Cardiac muscle cell (in vitro differentiated cells and primary cell): ENCODE measurements around the gene PEG3. TPM values are rescaled to one million over a fixed set of nuclear protein-coding genes. Genes with fewer than 3 reads are reported as not detected.

ENCODE experiments used
- DNase-seq, 2 donors: peaks; one replicate each; pipeline versions ENCODE4 v3.0.0 to v3.0.0-alpha.2; 2010 to 2017; ENCODE audit warnings: low read depth in 1 of 2, low spot score in 1 of 2
- H3K27ac ChIP-seq: fragments of 200-600 bp; sonication (generic); 2 replicates; pipeline ENCODE4 v1.5.1; 2016
- H3K27me3 ChIP-seq: fragments of 200-600 bp; sonication (generic); 2 replicates; pipeline ENCODE4 v1.6.0; 2016; ENCODE audit warnings: control low read depth
- H3K36me3 ChIP-seq: fragments of 200-600 bp; sonication (generic); 2 replicates; pipeline ENCODE4 v1.5.1; 2016; ENCODE audit warnings: control low read depth
- H3K4me1 ChIP-seq: fragments of 200-600 bp; sonication (generic); 2 replicates; pipeline ENCODE4 v1.8.1; 2017; ENCODE audit warnings: low read depth, mild to moderate bottlenecking, mixed run types
- H3K4me3 ChIP-seq: fragments of 200-600 bp; sonication (generic); 2 replicates; pipeline ENCODE4 v1.5.1; 2016; ENCODE audit warnings: mild to moderate bottlenecking
- H3K9me3 ChIP-seq: fragments of 200-600 bp; sonication (generic); 2 replicates; pipeline ENCODE4 v1.5.1; 2017; ENCODE audit warnings: low read depth, mild to moderate bottlenecking, control low read depth
- polyA plus RNA-seq: library from polyadenylated mRNA; unstranded; fragments of >200 nt; fragmentation: Nextera tagmentation; extraction: Ambion mirVana; gene quantifications from 2 replicates; pipeline ENCODE4 v1.2.1, GENCODE V29; 2016
- total RNA-seq: library from RNA; depleted of rRNA; stranded (reverse); fragments of >200 nt; gene quantifications from 2 replicates; pipeline ENCODE4 v1.2.3, GENCODE V29; 2016
- TF ChIP-seq, protein P1 (sequence below): IDR thresholded peaks from 2 replicates; pipeline ENCODE4 v1.5.1; 2012; ENCODE audit warnings: low read depth, mild to moderate bottlenecking, low read length

Gene PEG3
- total and polyA plus RNA-seq, 2 experiments from 2014 or later = not detected

DNA sequence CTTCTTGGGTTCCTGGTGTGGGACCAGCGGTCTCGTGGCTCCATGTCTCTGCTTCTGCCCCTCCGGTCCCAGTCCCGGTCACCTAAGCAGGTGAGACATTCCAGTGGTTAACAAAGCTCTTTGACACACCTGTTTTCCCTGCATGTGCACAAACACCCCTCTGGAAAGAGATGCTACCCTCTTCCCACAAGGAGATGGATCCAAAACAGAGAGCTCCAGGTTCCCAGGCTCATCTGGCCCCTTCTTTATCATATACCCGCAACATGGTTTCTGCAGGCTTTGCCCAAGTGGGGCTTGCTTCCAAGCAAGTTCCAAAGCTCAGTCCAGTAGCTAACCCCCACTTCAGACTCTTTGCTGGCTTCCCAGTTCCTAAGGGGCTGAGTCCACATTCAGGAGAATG, 17.8 kb downstream of the PEG3 start:
- H3K36me3 ChIP-seq = no peaks in the 10 kb centered on the region
- H3K4me3 ChIP-seq = no peak overlapping the region
- no peaks in the 10 kb centered on the region for H3K9me3 ChIP-seq

DNA sequence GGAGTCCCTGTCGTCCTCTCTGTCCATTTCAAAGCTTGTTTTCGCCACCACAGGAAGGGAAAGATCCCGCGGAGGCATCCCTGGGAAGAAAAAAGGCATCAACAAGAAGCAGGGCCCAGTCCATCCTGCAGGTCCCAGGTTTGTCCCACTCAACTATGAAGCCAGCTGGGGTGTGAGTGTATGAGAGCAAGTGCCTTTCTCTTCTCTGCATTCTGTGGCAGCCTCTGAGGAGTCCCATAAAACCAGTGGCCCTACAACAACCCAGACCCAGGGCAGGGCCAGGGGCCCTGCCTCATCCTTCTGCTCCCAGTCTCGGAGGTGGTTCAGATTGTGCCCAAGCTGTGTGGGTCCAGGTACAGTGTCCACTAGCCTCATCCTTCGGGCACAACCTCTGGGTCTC, 18.9 kb downstream of the PEG3 start:
- Histone ChIP-seq H3K36me3 (no peaks in the 10 kb centered on the region), H3K4me3 (no peak overlapping the region), H3K4me1 (no peaks in the 10 kb centered on the region), H3K27me3 (no peaks in the 10 kb centered on the region), H3K27ac (no peak overlapping the region), H3K9me3 (no peaks in the 10 kb centered on the region)
- TF ChIP-seq, protein P1, sequence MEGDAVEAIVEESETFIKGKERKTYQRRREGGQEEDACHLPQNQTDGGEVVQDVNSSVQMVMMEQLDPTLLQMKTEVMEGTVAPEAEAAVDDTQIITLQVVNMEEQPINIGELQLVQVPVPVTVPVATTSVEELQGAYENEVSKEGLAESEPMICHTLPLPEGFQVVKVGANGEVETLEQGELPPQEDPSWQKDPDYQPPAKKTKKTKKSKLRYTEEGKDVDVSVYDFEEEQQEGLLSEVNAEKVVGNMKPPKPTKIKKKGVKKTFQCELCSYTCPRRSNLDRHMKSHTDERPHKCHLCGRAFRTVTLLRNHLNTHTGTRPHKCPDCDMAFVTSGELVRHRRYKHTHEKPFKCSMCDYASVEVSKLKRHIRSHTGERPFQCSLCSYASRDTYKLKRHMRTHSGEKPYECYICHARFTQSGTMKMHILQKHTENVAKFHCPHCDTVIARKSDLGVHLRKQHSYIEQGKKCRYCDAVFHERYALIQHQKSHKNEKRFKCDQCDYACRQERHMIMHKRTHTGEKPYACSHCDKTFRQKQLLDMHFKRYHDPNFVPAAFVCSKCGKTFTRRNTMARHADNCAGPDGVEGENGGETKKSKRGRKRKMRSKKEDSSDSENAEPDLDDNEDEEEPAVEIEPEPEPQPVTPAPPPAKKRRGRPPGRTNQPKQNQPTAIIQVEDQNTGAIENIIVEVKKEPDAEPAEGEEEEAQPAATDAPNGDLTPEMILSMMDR = no peak
- DNase-seq = no peak

More for the DNA sequence above, 17.8 kb downstream of the PEG3 start:
- H3K27ac ChIP-seq = no peak overlapping the region
- H3K27me3 ChIP-seq = no peaks in the 10 kb centered on the region
- TF ChIP-seq, protein P1 = no peak
- DNase-seq = no peak
- H3K4me1 ChIP-seq = no peaks in the 10 kb centered on the region

DNA sequence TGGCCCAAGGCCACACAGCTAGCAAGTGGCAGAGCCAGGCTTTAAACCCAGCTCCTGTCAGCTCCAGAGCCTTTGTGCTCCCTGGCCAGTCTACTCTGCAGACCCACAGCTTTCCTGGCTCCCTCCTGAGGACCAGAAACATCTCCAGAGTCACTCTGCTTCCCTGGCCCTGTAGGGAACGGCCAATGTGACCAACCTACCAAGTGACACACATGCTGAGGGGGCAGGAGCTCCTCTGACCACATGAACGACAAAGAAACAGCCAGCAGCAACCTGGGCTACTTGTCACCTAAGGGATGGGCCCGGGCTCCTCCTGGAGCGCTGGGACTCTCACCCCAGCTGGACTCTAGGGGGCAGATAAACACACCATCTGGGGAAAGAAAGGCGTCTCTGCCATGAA, 19.3 kb downstream of the PEG3 start:
- Histone ChIP-seq H3K9me3 (no peaks in the 10 kb centered on the region), H3K4me1 (no peaks in the 10 kb centered on the region), H3K27me3 (no peaks in the 10 kb centered on the region), H3K36me3 (no peaks in the 10 kb centered on the region), H3K27ac (no peak overlapping the region), H3K4me3 (no peak overlapping the region)
- DNase-seq = no peak
- TF ChIP-seq, protein P1 = no peak

DNA sequence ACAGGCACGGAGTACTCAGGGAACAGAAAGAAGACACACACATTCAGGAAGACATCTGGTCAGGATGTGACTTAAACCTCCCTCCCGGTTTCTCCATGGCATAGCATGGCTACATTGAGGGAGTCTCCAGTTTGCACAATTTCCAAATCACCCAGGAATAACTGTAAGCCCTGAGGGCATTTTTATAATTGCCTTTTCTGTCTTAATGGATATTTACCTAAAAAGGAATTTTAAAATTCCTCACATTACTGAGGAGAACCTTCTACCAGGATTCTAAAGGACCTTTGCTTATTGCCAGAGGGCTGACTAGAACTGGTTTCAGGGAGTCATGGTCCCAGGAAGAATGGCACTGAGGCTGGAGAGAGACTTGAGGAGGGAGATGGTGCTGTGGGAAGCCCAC, 21.4 kb downstream of the PEG3 start:
- TF ChIP-seq, protein P1 = no peak
- no peak overlapping the region for H3K27ac ChIP-seq
- no peaks in the 10 kb centered on the region for H3K4me1 ChIP-seq
- H3K9me3 ChIP-seq = no peaks in the 10 kb centered on the region
- no peak for DNase-seq
- no peaks in the 10 kb centered on the region for H3K36me3 ChIP-seq
- no peaks in the 10 kb centered on the region for H3K27me3 ChIP-seq
- H3K4me3 ChIP-seq = no peak overlapping the region

DNA sequence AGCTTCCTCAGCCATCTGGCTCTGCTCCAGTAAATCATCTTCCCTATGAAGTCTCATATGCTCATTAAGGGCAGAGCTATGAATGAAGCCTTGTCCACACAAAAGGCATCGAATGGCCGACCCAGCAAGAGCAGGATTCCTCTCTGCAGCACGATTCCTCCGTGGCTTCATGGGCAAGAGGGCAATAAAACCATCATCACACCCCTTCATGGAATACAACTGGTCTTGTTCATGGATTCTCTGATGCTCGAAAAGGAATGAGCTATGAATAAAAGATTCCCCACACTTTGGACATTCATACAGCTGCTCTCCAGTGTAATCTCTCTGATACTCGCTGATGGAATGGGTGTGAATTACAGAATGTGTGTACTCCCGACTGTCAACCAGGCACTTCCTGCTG, 25.9 kb downstream of the PEG3 start:
- no peak overlapping the region for H3K4me3 ChIP-seq
- H3K36me3 ChIP-seq = no peaks in the 10 kb centered on the region
- no peaks in the 10 kb centered on the region for H3K9me3 ChIP-seq
- no peaks in the 10 kb centered on the region for H3K27me3 ChIP-seq
- TF ChIP-seq, protein P1 = no peak
- H3K4me1 ChIP-seq = no peaks in the 10 kb centered on the region
- no peak for DNase-seq
- no peak overlapping the region for H3K27ac ChIP-seq

DNA sequence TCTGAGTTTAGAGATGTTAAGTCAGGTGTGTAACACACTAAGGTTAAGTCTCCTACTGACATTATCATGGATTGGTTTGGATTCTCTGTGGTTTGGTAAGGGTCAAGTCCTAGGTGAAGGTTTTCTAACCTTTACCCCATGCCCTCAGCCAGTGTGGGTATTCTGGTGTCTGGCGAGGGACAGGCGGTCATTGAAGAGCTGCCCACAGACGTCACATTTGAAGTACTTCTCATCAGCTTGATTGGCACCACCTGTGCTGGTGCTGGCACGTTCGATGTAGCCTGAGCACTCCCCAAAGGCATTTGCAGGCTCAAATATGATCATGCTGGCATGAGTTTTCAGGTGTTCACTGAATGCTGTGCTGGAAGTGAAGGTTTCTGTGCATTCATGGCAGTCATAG, 27.0 kb downstream of the PEG3 start:
- Histone ChIP-seq H3K4me3 (no peak overlapping the region), H3K36me3 (no peaks in the 10 kb centered on the region), H3K27me3 (no peaks in the 10 kb centered on the region), H3K4me1 (no peaks in the 10 kb centered on the region), H3K9me3 (no peaks in the 10 kb centered on the region), H3K27ac (no peak overlapping the region)
- no peak for DNase-seq
- TF ChIP-seq, protein P1 = no peak
